Right kidney (tissue), 1 donor: Measurements from ENCODE around the gene TBATA.
"Not testable (repeated sequence)": the region's sequence is repeated elsewhere in the genome, so short reads cannot be mapped to it uniquely, and the experiment has no call there.

Source experiments
- DNase-seq: peaks from one replicate; pipeline ENCODE4 v3.0.0-alpha.2; 2016

TBATA gene

DNA sequence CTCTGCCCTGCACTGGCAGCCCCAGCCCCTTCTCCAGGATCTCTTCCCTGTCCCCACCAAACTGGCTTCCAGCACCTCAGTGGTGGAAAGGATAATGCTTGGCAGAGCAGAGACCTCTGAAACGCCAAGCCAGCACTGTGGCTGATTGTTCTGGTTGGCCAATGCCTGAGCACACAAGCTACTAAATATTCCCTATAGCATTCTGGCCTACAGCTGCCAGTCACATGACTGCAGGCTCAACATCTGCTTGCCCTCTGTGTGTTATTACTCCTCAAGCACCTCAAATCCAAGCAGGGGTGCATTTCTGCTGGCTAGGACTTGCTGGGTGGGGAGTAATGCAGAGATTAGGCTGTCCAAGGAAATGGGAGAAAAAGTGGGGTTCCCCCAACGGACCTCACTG is 6.1 kb downstream of the TBATA start:
- no peak for DNase-seq

DNA sequence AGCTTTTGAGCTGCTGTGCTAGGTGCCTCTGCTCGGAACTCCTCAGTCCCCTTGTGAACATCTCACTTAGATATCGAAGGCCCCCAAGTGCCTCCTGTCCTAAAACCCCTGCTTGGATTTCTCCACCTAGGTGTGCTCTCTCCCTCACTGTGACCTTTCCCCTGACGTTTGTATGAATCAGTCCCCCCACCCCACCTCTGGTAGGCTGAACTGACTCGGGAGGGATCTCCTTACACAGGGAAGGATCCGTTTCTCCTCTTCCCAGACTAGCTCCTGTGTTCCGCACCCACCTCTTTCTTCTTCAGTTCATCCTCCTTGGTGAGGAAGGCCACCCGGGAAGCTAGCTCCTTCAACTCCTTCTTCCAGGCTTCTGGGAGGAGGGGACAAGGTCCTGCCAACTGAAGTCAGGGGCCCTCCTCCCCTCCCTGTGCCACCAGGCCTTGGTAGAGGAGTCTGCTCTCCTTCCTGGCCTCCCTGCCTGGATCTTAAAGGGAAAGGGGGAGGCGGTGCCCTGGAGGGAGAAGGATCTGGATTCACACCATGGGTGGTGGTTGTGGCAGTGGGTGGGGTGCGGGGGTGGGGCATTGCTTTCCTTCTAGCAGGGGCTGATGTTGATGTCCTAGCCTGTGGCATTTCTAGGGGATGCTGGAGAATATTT is 6.8 kb downstream of the TBATA start:
- no peak for DNase-seq

DNA sequence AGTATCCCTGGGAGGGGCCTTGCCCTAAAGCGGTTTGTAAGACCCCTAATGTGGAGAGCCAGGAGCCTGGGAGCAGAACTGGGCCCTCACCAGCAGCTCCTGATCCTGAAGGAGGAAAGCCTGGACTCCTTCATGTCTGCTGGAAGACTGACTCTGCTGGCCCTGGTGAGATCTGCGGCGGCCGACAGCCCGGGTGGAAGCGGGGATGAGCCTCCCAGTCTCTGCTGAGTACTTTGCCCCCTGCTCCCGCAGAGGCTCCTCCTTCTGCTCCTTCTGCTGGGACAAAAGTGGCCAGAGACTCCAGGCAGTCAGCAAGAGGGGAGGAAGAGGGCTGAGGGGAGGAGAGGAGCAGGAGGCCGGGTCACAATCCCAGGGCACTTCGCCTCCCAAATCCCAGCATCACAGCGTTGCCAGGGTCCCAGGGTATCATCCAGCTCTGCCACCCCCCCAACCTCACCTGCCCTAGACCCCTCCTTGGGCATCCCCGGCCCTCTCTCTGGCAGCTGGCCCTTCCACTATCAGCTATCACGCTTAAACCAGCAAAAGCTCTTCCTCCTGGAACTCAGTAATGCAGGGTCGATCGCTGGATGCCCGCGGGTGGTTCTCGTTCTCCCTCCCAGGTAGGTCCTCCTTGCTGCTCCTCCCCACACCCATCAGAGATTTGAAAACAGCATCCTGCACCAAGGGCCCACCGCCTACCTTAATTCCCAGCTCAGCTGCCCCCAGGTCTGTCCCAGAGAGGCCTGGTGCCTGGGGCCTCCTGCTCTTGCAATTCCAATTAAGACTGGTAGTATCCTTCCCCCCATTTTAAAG is 7.9 kb downstream of the TBATA start:
- DNase-seq = no peak

DNA sequence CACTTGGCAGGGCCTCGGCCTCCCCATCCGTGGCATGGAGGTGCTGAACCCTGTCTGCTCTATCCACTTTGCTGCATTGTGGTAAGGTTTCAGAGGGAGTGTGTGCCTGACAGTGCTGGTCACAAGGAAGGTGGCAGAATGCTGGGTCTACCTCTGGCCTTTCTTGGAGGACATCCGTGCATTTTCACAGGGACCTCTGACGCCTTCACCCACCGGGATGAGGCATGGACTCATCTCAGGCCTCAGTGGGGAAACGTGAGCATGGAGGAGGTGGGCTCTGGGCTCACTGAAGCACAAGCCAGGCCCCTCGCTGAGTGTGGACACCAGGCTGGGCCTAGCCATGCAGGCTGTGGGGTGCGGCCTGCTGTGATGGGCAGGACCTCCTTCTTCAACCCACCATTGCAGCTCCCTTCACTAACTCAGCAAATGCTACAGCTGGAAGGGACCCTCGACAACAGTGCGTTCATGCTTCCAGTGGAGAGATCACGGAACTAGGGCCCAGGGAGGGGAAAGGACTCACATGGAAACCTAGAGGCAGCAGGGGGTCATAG is 8.6 kb downstream of the TBATA start:
- DNase-seq = no peak

DNA sequence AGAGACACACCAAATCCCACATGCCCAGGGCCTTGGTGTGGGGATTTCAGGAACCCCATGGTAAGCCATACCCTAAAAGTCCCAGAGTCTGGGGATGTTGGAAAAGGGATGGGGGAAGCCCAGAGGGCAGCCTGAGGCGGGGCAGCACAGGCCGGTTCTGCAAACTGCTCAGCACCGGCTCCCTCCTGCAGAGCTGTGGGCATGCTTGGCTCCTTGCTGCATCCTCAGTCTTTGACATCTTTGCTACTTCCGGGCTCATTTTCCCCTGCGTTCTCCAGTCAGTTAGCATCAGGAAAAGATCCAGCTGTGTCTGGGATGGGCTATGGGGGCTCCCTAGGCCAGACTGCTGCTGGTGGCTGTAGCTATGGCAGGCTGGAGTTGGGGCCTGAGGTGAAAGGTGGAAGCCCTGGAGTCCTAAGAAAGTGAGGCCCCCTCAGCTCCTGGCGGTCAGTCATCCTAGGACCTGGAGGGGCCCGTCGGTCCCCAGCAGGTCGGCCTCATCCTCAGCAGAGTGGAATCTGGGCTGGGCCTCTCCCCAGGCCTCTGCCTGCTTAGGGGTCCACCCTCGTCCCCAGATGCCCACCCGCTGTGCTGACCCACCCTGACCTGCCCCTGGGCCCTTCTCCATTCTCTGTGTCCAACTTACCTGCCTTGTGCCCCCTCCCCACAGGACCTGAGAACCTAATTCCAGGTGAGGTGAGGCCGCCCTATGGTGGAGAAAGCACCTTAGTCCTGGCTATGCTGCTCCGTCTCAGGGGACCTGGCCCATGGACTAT is 9.3 kb downstream of the TBATA start:
- no peak for DNase-seq

DNA sequence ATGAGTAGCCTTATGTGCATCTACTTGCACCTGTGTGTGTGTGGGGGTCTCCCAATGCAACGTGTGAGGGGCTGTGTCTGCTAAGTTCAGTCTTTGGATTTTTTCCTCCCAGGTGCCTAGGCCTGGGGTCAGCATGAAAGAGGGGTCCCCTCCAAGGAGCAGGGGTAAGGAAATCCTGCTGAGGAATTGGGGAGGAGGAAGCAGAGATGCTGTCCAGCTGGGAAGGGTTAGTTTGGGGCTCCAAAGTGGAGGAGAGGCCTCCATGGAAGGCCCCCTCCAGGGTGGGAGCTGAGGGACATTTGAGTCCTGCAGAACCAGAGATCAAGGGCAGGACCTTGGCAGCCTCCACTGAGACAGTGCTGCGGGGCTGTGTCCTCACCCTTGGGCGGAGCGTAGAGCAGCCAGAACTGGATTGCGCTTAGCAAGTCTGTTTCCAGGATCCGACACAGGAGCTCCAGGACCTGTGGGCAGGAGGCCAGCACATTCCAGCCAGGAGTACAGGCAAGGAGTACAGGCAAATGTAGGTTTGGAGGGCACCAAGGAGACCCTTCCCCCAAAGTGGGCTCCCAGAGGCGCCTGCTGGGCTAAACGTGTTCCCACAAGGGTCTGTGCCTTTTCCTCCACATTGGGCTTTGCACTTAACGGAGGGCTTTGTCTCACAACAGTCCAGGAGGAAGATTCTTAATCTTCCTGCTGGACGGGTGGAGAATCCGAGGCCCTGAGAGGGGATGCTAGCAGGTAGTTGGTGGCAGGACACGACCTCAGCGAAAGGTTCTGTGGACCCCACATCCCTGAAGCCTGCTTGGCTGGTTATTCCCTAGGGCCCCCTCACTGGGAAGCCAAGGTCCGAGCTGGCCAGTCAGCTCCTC is 10.1 kb downstream of the TBATA start:
- no peak for DNase-seq

DNA sequence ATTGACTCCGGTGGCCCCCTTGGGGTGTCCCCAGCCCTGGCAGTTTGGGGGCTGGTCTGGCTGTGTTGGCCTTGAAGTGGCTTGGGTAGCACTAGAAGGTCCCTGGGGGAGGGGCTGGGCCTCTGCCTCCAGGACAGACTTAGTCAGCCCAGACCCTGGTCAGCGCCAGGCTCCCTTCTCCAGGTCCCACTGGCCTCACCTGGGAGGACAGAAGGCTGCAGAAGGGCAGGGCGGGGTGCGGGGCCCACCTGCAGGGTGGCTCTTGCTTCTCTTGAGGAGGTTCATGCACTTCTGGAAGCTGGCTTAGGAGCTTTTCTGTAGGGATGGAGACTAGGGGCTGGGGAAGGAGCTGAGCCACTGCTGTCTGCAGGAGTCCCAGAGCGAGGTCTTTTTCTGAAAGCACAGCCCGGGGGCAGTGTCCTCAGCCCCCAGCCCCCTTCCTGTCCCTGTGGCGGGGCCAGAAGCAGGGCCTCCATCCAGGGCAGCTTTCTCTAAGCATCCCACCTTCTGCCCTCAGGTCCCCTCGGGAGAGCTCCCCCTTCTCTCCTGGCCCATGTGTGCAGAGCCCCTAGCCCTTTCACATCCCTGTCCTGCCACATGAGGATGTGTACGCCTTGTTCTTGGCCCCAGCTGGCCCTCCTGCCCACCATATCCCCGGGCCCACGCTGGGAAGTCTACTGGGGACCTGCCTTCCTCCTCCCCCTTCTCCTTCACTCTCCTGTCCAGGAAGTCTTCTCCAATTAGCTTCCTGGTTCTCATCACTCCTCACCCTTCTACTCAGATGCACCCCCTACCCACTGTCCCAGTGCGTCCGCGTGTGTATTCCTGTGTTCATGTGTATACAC is 11.0 kb downstream of the TBATA start:
- DNase-seq = no peak

DNA sequence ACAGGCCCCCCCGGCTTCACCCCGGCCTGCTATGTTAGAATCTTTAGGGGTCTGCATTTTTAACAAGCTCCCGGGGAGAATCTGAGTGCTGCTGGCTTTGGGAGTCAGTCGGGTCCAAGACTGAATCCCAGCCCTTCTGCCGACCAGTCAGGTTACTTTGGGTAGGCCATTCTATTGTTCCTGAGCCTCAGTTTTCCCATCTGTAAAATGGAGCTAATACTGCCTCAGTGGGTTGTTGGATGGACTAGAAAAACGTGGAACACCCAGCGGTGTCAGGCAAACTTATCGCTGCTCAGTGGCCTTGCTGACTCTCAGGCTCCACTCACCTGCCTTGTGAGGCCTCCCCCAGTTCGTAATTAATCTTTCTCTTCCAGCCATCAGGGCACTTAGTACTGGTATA is 11.7 kb downstream of the TBATA start:
- DNase-seq = no peak

DNA sequence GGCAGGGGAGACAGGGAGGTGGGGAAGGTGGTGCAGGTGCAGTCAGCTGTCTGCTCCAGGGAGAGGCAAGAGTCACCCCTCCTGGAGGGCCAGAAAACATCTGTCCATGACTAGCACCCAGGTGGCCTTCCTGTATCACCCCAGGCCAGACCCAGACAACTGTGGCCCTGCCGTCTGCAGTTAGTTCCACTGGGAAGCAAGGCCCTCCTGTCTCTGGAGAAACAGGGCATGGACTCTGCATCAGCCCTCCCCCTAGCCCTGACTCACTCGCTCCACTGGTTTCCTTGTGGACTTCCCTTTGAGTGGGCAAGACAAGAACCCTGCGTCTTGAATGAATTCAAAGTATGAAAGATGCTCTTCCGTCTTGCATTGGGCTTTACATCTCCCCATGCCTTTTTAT is 12.6 kb downstream of the TBATA start:
- DNase-seq = no peak

DNA sequence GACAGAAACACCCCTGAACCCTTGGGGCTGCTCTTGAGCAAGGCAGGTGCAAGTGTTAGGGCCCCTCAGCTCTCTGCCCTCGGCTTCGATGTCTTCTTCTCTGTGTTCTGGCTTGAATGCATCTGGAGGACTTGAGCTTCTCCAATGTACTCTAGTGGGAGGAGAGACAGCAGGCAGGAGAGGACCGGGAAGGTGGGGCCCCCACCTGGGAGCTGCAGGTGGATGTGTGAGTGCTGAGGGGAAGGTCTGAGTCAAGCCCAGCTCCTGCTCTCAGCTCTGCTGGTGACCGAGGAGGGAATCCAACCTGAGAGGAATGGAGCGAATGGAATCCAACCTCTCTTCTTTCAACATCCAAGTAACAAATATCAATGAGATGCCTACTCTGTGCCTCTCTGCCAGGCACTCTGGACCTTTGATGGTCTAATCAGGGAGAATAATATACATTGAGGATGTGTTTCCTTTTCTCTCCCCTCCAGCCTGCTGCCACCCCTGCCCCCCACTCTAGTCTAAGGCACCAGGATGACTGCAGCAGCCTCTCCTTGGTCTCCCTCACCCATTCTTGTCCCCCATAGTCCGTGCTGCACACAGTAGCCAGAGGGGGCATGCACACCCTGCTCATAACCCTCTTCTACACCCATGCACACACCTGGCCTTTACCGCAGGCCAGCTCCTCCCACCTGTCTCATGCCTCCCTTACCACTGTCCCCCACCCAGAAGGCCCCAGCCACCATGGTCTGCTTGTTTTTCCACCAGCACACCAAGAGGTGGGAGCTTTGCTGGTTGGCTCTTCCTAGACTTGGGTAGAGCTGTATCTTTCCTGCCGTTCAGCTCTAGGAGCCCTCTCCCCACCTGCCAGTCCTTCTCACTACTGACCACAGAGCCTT is 13.6 kb downstream of the TBATA start:
- DNase-seq = no peak

DNA sequence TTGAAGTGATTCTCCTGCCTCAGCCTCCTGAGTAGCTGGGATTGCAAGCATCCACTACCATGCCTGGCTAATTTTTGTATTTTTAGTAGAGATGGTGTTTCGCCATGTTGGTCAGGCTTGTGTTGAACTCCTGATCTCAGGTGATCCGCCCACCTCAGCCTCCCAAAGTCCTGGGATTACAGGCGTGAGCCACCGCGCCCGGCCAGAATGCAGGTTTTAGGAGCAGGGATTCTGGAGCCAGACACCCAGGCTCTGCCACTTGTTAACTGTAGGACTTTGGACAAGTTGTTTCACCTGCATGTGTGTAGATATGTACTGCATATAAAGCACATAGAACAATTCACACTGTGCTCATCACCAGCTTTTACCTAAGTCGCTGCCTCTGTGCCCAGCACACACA is 14.7 kb downstream of the TBATA start:
- not testable (repeated sequence) for DNase-seq

DNA sequence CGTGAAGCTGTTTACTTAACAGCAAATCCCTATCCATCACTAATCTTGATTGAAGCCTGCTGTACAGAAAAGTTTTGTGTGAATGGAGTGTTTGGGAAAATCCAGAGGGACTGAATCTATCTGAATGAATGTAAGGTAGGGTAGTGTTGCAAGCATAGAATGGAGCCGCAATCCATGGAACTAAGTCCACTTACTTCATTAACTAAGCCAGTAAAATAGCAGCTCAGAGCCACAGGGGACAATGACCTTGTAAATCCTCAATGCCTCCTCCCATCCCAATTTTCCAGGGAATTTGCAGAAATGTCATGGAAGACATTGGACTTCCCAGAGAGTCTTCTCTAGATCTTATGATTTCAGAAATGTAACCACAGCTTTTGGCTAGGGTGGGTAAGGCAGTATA is 15.2 kb downstream of the TBATA start:
- DNase-seq = no peak

DNA sequence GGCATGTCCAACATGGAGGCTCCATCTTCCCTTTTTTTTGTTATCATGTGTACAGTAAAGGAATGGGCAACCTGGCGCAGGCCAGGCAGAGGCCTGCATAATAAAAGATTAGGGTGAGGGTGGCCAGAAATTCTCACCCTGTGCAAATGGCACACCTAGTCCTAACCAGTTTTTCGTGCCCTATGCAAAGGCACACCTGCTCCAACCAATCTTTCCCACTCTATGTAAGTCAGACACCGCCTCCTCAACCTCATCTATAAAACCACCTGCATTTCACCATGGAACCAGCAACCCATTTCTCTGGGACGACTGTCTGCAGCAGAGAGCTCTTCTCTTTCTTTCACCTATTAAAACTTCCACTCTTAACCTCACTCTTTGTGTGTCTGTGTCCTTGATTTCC is 16.1 kb downstream of the TBATA start:
- DNase-seq = no peak

DNA sequence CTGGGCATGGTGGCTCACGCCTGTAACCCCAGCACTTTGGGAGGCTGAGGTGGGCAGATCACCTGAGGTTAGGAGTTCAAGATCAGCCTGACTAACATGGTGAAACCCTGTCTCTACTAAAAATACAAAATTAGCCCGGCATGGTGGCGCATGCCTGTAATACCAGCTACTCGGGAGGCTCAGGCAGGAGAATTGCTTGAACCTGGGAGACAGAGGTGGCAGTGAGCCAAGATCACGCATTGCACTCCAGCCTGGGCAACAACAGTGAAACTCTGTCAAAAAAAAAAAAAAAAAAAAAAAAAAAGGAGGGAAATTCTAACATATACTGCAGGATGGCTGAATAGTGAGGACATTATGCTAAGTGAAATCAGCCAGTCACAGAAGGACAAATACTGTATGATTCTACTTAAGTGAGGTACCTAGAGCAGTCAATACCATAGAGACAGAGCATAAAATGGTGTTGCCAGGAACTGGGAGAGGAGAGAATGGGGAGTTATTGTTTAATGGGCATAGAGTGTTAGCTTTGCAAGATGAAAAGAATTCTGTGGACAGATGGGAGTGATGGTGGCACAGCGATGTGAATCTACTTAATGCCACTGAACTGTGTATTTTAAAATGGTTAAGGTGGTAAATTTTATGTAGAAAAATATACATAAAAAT is 17.0 kb downstream of the TBATA start:
- not testable (repeated sequence) for DNase-seq

DNA sequence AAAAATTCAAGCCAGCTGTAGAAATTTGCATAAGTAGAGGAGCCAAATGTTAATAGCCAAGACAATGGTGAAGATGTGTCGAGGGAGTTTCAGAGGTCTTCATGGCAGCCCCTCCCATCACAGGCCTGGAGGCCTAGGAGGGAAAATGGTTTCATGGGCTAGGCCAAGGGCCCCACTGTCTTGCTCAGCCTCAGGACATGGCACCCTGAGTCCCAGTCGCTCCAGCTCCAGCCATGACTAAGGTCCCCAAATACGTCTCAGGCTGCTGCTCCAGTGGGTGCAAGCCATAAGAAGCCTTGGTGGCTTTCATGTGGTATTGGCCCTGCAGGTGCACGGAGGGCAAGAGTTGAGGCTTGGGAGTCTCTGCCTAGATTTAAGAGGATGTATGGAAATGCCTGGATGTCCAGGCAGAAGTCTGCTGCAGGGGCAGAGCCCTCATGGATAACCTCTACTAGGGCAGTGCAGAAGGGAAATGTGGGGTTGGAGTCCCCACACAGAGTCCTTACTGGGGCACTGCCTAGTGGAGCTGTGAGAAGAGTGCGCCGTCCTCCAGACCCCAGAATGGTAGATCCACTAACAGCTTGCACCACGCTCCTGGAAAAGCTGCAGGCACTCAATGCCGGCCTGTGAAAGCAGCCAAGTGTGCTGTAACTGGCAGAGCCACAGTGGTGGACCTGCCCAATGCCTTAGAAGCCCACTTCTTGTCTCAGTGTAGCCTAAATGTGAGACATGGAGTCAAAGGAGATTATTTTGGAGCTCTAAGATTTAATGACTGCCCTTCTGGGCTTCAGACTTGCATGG is 19.2 kb downstream of the TBATA start:
- no peak for DNase-seq

DNA sequence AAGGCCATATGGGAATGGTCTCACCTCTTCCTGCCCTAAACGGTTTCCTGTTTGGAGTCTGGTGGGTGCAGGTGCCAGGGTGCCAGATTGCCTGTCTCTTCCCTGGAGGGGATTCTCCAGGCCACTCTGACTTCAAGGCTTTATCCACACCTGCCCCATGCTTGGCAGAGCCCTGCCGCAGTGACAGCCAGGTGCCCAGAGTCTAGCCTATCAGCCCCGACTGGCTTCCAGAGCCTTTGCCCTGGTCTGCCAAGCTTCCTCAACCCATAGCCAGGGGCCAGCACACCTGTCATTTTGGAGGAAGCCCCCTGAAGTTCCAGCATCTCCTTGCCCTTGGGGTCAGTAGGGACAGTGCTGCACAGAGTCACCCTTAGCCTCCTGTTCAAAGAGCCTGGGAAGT is 21.6 kb downstream of the TBATA start:
- no peak for DNase-seq

DNA sequence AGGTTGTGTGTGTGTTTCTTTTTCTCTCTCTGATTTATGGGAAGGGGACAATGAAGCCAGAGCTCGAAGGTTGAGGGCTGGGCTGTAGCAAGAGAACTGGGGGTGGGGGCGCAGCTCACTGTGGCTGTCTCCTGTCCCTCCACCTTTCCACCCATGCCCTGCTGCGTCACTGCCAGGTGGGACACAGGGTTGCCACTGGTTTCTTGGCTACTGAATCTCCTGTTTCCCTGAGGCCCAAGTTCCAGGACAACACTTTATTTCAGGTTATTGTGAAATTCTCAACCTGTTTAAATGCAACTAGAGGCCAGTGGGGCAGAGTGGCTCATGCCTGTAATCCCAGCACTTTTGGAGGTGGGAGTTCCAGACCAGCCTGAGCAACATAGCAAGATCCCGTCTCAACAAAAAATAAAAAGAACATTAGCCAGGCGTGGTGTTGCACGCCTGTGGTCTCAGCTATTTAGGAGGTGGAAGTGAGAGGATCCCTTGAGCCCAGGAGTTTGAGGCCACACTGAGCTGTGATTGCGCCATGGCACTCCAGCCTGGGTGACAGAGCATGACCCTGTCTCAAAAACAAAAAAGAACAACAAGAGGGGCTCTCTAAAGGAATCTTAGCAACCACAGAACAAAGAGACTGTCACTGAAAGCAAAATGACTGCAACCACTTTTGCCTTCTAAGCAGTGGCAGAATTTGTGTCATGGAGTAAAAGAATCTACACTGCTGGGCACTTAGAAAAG is 22.6 kb downstream of the TBATA start:
- DNase-seq = no peak
